HG02943 (cell line): ENCODE results near the gene TLE3.

Experiments used
- ATAC-seq: cut with Tn5 transposase; IDR thresholded peaks from one replicate; pipeline ENCODE4 v1.9.1; 2021; ENCODE audit warnings: mild to moderate bottlenecking, low read depth, moderate library complexity; ENCODE audit not compliant: unreplicated experiment

Gene TLE3

GRCh38 chr15:70053001-70053715 lies 44.6 kb downstream of the TLE3 start:
- ATAC-seq: no peak

- ATAC-seq: no peak
Measured at GRCh38 chr15:70051948-70052633, 45.6 kb downstream of the TLE3 start.

- no peak for ATAC-seq
Measured at GRCh38 chr15:70050970-70051369, 46.7 kb downstream of the TLE3 start.

GRCh38 chr15:70050441-70050840 lies 47.3 kb downstream of the TLE3 start:
- no peak for ATAC-seq

GRCh38 chr15:70049701-70050301 lies 47.9 kb downstream of the TLE3 start:
- no peak for ATAC-seq

GRCh38 chr15:70048578-70049514 lies 48.9 kb downstream of the TLE3 start:
- no peak for ATAC-seq

- ATAC-seq: no peak
Measured at GRCh38 chr15:70048198-70048565, 49.5 kb downstream of the TLE3 start.

GRCh38 chr15:70047386-70048197 lies 50.1 kb downstream of the TLE3 start:
- ATAC-seq: no peak

GRCh38 chr15:70046679-70047369 lies 50.9 kb downstream of the TLE3 start:
- ATAC-seq: no peak

GRCh38 chr15:70045045-70045444 lies 52.7 kb downstream of the TLE3 start:
- no peak for ATAC-seq

- no peak for ATAC-seq
Measured at GRCh38 chr15:70044168-70044567, 53.5 kb downstream of the TLE3 start.

GRCh38 chr15:70043590-70043989 lies 54.1 kb downstream of the TLE3 start:
- ATAC-seq: no peak

- ATAC-seq: no peak
Measured at GRCh38 chr15:70042553-70043214, 55.0 kb downstream of the TLE3 start.

- no peak for ATAC-seq
Measured at GRCh38 chr15:70039917-70040316, 57.8 kb downstream of the TLE3 start.

- no peak for ATAC-seq
Measured at GRCh38 chr15:70038730-70039392, 58.9 kb downstream of the TLE3 start.

- ATAC-seq: peak; percentile 6
Measured at GRCh38 chr15:70037292-70037640, 60.5 kb downstream of the TLE3 start.

- peak; percentile 87 for ATAC-seq
Measured at GRCh38 chr15:70036585-70037291, 61.0 kb downstream of the TLE3 start.

- no peak for ATAC-seq
Measured at GRCh38 chr15:70035719-70036077, 62.0 kb downstream of the TLE3 start.
